ENCODE measurements around the gene MORF4L1.

DNA sequence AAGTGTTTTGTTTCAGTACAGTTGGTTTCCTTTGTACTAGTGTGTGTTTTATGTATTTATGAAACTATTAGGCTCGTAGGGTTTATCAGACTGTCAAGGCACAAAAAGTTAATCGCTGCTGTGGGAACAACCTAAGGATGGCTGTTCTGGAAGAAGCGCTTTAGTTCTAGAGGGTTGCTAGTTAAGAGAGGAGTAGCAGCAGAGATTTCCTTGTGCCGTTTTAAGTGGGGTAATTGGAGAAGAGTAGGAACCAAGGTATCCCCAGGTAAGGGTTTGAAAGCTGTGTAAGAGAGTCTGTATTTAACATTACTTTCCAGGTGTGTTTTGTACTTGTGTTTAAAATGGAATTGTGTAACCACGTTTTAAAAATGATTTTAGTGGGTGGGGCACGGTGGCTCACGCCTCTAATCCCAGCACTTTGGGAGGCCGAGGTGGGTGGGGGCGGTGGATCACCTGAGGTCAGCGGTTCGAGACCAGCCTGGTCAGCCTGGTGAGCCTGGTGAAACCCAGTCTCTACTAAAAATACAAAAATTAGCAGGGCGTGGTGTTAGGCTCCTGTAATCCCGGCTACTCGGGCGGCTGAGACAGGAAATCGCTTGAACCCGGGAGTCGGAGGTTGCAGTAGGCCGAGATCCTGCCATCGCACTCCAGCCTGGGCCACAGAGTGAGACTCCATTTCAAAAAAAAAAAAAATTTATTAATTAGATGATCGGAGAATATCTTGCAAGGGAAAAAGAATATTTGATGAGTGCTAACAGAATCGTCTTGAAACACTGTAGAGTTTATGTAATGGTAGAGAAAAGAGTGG lies 2.6 kb downstream of the MORF4L1 start:
- TF ChIP-seq CTCF (IDR thresholded peaks at IDR 0.05; ENCODE audit: low read length) (no peak), EZH2 (optimal IDR thresholded peaks at IDR 0.05; ENCODE audit: low read depth, low read length) (no peak)
